PFSK-1 (cell line): ENCODE results near the gene FN1.

ENCODE experiments used
- FOXP2 ChIP-seq: optimal IDR thresholded peaks from 2 replicates; pipeline ENCODE3; 2011; ENCODE audit warnings: borderline replicate concordance, control low read depth, inconsistent platforms; ENCODE audit not compliant: insufficient read depth; ENCODE audit errors: extremely low read length, extremely low read depth
- POLR2AphosphoS5 ChIP-seq: IDR thresholded peaks from 2 replicates; pipeline ENCODE4 v1.6.1; 2012; ENCODE audit warnings: low read depth, mild to moderate bottlenecking, control low read depth, low read length, moderate library complexity
- SIN3A ChIP-seq: IDR thresholded peaks from 2 replicates; pipeline ENCODE4 v1.6.1; 2012; ENCODE audit warnings: mild to moderate bottlenecking, low read length, moderate library complexity, borderline replicate concordance; ENCODE audit not compliant: insufficient read depth
- TF ChIP-seq, protein P1 (sequence below), 2 experiments: IDR thresholded peaks; 2 replicates each; pipeline versions ENCODE4 v1.6.1 to v1.8.0; 2011 to 2012; ENCODE audit warnings: low read depth in 2 of 2, low read length in 2 of 2, control low read depth in 1 of 2, inconsistent platforms in 1 of 2, mild to moderate bottlenecking in 1 of 2, moderate library complexity in 1 of 2; ENCODE audit not compliant: insufficient read depth in 1 of 2

DNA sequence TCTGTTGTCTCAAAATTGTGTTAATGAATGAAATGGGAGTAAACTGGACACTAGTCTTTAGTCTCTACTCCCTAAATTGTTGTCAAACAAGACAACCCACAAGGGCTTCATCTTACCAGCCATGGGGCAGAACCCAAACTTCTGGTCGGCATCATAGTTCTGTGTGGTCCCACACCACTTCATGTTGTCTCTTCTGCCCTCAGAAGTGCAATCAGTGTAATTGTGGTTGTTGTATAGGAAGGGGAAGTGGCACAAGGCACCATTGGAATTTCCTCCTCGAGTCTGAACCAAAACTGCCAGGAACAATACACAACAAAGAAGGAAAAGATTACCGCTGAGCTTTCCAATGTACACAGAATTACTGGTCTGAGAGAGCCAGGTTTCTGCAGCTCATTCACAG, 12.6 kb downstream of the FN1 start:
- TF ChIP-seq FOXP2 = no peak
- no peak for TF ChIP-seq POLR2AphosphoS5
- TF ChIP-seq, protein P1, sequence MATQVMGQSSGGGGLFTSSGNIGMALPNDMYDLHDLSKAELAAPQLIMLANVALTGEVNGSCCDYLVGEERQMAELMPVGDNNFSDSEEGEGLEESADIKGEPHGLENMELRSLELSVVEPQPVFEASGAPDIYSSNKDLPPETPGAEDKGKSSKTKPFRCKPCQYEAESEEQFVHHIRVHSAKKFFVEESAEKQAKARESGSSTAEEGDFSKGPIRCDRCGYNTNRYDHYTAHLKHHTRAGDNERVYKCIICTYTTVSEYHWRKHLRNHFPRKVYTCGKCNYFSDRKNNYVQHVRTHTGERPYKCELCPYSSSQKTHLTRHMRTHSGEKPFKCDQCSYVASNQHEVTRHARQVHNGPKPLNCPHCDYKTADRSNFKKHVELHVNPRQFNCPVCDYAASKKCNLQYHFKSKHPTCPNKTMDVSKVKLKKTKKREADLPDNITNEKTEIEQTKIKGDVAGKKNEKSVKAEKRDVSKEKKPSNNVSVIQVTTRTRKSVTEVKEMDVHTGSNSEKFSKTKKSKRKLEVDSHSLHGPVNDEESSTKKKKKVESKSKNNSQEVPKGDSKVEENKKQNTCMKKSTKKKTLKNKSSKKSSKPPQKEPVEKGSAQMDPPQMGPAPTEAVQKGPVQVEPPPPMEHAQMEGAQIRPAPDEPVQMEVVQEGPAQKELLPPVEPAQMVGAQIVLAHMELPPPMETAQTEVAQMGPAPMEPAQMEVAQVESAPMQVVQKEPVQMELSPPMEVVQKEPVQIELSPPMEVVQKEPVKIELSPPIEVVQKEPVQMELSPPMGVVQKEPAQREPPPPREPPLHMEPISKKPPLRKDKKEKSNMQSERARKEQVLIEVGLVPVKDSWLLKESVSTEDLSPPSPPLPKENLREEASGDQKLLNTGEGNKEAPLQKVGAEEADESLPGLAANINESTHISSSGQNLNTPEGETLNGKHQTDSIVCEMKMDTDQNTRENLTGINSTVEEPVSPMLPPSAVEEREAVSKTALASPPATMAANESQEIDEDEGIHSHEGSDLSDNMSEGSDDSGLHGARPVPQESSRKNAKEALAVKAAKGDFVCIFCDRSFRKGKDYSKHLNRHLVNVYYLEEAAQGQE (IDR thresholded peaks at IDR 0.05; ENCODE audit: insufficient read depth in 1 of 2, low read depth in 2 of 2, low read length in 2 of 2) = no peak
- TF ChIP-seq SIN3A = no peak
